Measurements from ENCODE around the gene FAM180B. TPM values are rescaled to one million over a fixed set of nuclear protein-coding genes. Genes with fewer than 3 reads are reported as not detected.
"Not testable (repeated sequence)": the region's sequence is repeated elsewhere in the genome, so short reads cannot be mapped to it uniquely, and the experiment has no call there.

FAM180B gene
- total and polyA plus RNA-seq, 2 experiments from 2014 or later, result not detected

GRCh38 chr11:47553406-47553743 lies 33.1 kb upstream of the FAM180B start (continued):
- TF ChIP-seq ZNF462 (CRISPR knock-in tag; IDR thresholded peaks at IDR 0.05), result no peak
- TF ChIP-seq NANOG (IDR thresholded peaks at IDR 0.05; ENCODE audit: borderline replicate concordance), result no peak
- TF ChIP-seq, protein P1, sequence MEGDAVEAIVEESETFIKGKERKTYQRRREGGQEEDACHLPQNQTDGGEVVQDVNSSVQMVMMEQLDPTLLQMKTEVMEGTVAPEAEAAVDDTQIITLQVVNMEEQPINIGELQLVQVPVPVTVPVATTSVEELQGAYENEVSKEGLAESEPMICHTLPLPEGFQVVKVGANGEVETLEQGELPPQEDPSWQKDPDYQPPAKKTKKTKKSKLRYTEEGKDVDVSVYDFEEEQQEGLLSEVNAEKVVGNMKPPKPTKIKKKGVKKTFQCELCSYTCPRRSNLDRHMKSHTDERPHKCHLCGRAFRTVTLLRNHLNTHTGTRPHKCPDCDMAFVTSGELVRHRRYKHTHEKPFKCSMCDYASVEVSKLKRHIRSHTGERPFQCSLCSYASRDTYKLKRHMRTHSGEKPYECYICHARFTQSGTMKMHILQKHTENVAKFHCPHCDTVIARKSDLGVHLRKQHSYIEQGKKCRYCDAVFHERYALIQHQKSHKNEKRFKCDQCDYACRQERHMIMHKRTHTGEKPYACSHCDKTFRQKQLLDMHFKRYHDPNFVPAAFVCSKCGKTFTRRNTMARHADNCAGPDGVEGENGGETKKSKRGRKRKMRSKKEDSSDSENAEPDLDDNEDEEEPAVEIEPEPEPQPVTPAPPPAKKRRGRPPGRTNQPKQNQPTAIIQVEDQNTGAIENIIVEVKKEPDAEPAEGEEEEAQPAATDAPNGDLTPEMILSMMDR (conservative IDR thresholded peaks at IDR 0.05; ENCODE audit: low read depth in 2 of 2), result no peak

GRCh38 chr11:47557004-47557403 lies 29.5 kb upstream of the FAM180B start:
- not testable (repeated sequence) for H3K4me3 Mint-ChIP-seq; H3K4me2 ChIP-seq; H3K4me3 ChIP-seq; ATAC-seq; H3K27ac ChIP-seq (ENCODE audit: low read depth); H3K27me3 Mint-ChIP-seq (ENCODE audit: insufficient read depth, low read depth, poor library complexity); H3F3A ChIP-seq (replicated peaks; ENCODE audit: low read depth); DNase-seq (ENCODE audit: low spot score); H3K4me1 ChIP-seq (ENCODE audit: insufficient read depth); H3K79me2 ChIP-seq (replicated peaks; ENCODE audit: insufficient read depth); H2AFZ ChIP-seq; H3K9me2 ChIP-seq (ENCODE audit: insufficient read depth); H3K36me3 ChIP-seq (ENCODE audit: insufficient read depth); H3K27ac Mint-ChIP-seq; H3K9me3 Mint-ChIP-seq; H3K36me3 Mint-ChIP-seq (ENCODE audit: low read depth); H4K20me1 ChIP-seq (replicated peaks; ENCODE audit: insufficient read depth); H3K27me3 ChIP-seq (ENCODE audit: insufficient read depth)
- H3K4me1 Mint-ChIP-seq, result peaks cover 13% of the 10 kb centered on the region
